GM21360 (cell line): ENCODE measurements around the gene BPGM.
"Not testable (repeated sequence)": the region's sequence is repeated elsewhere in the genome, so short reads cannot be mapped to it uniquely, and the experiment has no call there.

Experiments
- ATAC-seq: cut with Tn5 transposase; IDR thresholded peaks from one replicate; pipeline ENCODE4 v1.9.1; 2021; ENCODE audit warnings: mild to moderate bottlenecking, moderate library complexity; ENCODE audit not compliant: unreplicated experiment

The BPGM gene

GRCh38 chr7:134662166-134662870 lies 15.7 kb downstream of the BPGM start:
- no peak for ATAC-seq

- no peak for ATAC-seq
Measured at GRCh38 chr7:134662871-134663205, 16.2 kb downstream of the BPGM start.

GRCh38 chr7:134665045-134665444 lies 18.4 kb downstream of the BPGM start:
- ATAC-seq = not testable (repeated sequence)

GRCh38 chr7:134667899-134668298 lies 21.2 kb downstream of the BPGM start:
- no peak for ATAC-seq

- ATAC-seq = no peak
Measured at GRCh38 chr7:134669388-134669787, 22.7 kb downstream of the BPGM start.

GRCh38 chr7:134669845-134670373 lies 23.3 kb downstream of the BPGM start:
- ATAC-seq = no peak

- ATAC-seq = no peak
Measured at GRCh38 chr7:134671609-134672008, 25.0 kb downstream of the BPGM start.

- no peak for ATAC-seq
Measured at GRCh38 chr7:134674424-134674823, 27.8 kb downstream of the BPGM start.

GRCh38 chr7:134676743-134677142 lies 30.1 kb downstream of the BPGM start:
- ATAC-seq = no peak

- ATAC-seq = no peak
Measured at GRCh38 chr7:134678115-134678514, 31.5 kb downstream of the BPGM start.

GRCh38 chr7:134679006-134679405 lies 32.4 kb downstream of the BPGM start:
- no peak for ATAC-seq

GRCh38 chr7:134684165-134684564 lies 37.5 kb downstream of the BPGM start:
- ATAC-seq = no peak

GRCh38 chr7:134685250-134685649 lies 38.6 kb downstream of the BPGM start:
- ATAC-seq = no peak

GRCh38 chr7:134686786-134687185 lies 40.1 kb downstream of the BPGM start:
- no peak for ATAC-seq

- ATAC-seq = not testable (repeated sequence)
Measured at GRCh38 chr7:134689550-134689949, 42.9 kb downstream of the BPGM start.

GRCh38 chr7:134690016-134690415 lies 43.4 kb downstream of the BPGM start:
- ATAC-seq = no peak

- no peak for ATAC-seq
Measured at GRCh38 chr7:134690614-134691504, 44.2 kb downstream of the BPGM start.

GRCh38 chr7:134691546-134692343 lies 45.1 kb downstream of the BPGM start:
- no peak for ATAC-seq

- ATAC-seq = no peak
Measured at GRCh38 chr7:134692344-134692705, 45.7 kb downstream of the BPGM start.

- ATAC-seq = no peak
Measured at GRCh38 chr7:134693256-134693655, 46.6 kb downstream of the BPGM start.

GRCh38 chr7:134694299-134694698 lies 47.6 kb downstream of the BPGM start:
- ATAC-seq = no peak
